ENCODE results near the gene NRXN3. TPM values are rescaled to one million over a fixed set of nuclear protein-coding genes. Genes with fewer than 3 reads are reported as not detected.

NRXN3 gene
- total and polyA plus RNA-seq, 4 donors, result 1.5 to 16.6 (median 7.7) TPM

DNA sequence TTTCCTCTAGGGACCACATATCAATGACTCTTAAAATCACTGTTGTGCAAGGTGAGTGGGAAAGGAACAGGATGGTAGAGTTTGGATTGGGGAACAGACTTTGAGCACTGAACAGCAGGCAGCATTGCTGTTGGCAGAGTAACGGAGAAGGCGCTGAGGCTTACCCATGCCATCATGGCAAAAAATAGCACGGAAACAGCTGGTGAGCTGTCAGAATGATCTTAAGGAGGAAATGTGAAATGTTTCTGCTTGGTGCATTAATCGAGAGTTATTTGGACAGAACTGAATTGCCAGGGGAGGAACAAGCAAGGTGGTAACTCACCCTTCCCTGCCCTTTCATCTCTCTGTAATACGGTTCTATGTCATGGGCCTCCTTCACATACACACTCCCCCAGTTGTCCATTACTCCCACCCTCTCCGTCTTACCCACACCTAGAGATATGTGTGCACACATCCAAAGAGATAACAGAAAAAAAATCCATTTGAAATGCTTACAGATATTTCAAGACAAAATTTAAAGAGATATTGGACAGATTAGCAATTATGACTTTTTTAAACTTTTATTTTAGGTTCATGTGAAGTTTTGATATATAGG lies 1468.6 kb downstream of the NRXN3 start:
- no peaks in the 10 kb centered on the region for H3K27me3 ChIP-seq (ENCODE audit: control insufficient read depth in 1 of 2, insufficient read depth in 2 of 2, low read length in 1 of 2)
- no peak overlapping the region for H3K4me3 ChIP-seq (ENCODE audit: low read length in 2 of 2)
- no peak overlapping the region for H3K27ac ChIP-seq (ENCODE audit: low read depth in 1 of 2, low read length in 2 of 2)
- H3K4me1 ChIP-seq (ENCODE audit: control insufficient read depth in 1 of 2, insufficient read depth in 2 of 2, low read length in 2 of 2), result no peaks in the 10 kb centered on the region
- 21 to 37% methylated on average over 6 of the region's 6 CpGs for WGBS, 2 donors
- no peaks in the 10 kb centered on the region for H3K36me3 ChIP-seq (ENCODE audit: control insufficient read depth in 1 of 2, insufficient read depth in 2 of 2, low read length in 1 of 2)
- H3K9me3 ChIP-seq (ENCODE audit: control insufficient read depth, low read length), result no peaks in the 10 kb centered on the region
- DNase-seq (no peak), ATAC-seq (ENCODE audit: low FRiP score) (no peak)
- intact Hi-C loops (cut with DNase I), result no loop called here

DNA sequence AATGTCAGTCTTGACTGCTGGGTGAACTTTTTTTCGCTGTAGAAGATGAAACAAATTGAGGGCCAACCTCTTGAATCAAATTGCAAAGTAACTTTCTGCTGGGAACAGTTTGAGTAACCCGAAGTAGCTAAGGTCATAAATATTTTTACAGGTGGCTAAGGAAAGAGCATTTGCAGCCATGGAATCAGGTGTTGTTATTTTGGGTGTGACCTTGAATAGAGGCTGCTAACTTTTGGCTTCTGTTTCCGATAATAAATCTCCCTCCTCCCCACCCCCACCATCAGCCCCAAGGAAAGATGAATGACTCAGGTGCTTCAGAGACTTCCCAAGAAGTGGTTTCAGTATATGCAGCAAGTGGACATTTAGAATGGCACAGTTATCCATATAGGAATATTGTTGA lies 1469.4 kb downstream of the NRXN3 start:
- intact Hi-C loops (cut with DNase I), result no loop called here
- Histone ChIP-seq H3K4me3 (ENCODE audit: low read length in 2 of 2) (no peak overlapping the region), H3K27ac (ENCODE audit: low read depth in 1 of 2, low read length in 2 of 2) (no peak overlapping the region), H3K9me3 (ENCODE audit: control insufficient read depth, low read length) (no peaks in the 10 kb centered on the region), H3K4me1 (ENCODE audit: control insufficient read depth in 1 of 2, insufficient read depth in 2 of 2, low read length in 2 of 2) (no peaks in the 10 kb centered on the region), H3K27me3 (ENCODE audit: control insufficient read depth in 1 of 2, insufficient read depth in 2 of 2, low read length in 1 of 2) (no peaks in the 10 kb centered on the region), H3K36me3 (ENCODE audit: control insufficient read depth in 1 of 2, insufficient read depth in 2 of 2, low read length in 1 of 2) (no peaks in the 10 kb centered on the region)
- WGBS, 2 donors, result 55 to 70% methylated on average over 3 of the region's 3 CpGs
- ATAC-seq (ENCODE audit: low FRiP score) (no peak), DNase-seq (no peak)

DNA sequence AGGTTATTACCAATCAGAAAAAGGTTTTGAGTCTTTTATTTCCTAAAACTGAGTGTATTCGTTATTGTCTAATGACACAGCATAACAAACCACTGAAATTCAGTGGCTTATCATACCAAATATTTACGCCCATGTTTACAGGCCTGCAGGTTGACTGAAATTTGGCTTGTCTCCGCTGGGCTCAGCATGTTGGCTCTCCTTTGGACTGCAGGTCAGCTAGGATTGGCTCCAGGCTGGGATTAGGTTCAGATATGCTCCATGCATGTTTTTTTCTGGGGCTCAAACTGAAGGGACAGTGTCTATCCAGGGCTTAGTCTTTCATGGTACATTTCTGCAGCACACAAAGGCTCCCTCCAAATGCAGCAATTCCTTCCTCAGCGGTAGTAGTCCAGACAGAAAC lies 1471.2 kb downstream of the NRXN3 start:
- Histone ChIP-seq H3K27ac (ENCODE audit: low read depth in 1 of 2, low read length in 2 of 2) (no peak overlapping the region), H3K4me3 (ENCODE audit: low read length in 2 of 2) (no peak overlapping the region), H3K27me3 (ENCODE audit: control insufficient read depth in 1 of 2, insufficient read depth in 2 of 2, low read length in 1 of 2) (no peaks in the 10 kb centered on the region), H3K9me3 (ENCODE audit: control insufficient read depth, low read length) (no peaks in the 10 kb centered on the region), H3K36me3 (ENCODE audit: control insufficient read depth in 1 of 2, insufficient read depth in 2 of 2, low read length in 1 of 2) (no peaks in the 10 kb centered on the region), H3K4me1 (ENCODE audit: control insufficient read depth in 1 of 2, insufficient read depth in 2 of 2, low read length in 2 of 2) (no peaks in the 10 kb centered on the region)
- 89 to 91% methylated on average over 4 of the region's 4 CpGs for WGBS, 2 donors
- no peak for DNase-seq
- ATAC-seq (ENCODE audit: low FRiP score), result no peak
- intact Hi-C loops (cut with DNase I), result no loop called here

DNA sequence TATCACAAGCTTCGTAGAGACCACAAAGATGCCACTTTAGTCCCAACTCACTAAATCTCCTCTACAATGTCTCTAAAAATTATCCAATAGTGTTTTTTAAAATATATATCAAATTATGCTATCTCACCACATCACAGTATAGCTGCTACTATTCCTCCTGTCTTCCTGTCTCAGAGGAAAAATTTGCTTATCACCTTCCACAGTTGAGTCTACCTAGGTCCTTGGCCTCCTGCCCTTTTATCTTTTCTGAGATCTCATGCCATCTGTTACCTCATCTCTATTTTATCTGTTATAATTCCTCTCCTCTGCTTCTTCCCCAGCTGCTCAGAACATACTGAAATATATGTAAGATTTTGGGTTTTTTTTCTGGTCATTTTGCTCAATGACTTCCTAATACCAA lies 1473.0 kb downstream of the NRXN3 start:
- no peak for ATAC-seq (ENCODE audit: low FRiP score)
- 79 to 80% methylated on average over 1 of the region's 1 CpG for WGBS, 2 donors
- intact Hi-C loops (cut with DNase I), result no loop called here

DNA sequence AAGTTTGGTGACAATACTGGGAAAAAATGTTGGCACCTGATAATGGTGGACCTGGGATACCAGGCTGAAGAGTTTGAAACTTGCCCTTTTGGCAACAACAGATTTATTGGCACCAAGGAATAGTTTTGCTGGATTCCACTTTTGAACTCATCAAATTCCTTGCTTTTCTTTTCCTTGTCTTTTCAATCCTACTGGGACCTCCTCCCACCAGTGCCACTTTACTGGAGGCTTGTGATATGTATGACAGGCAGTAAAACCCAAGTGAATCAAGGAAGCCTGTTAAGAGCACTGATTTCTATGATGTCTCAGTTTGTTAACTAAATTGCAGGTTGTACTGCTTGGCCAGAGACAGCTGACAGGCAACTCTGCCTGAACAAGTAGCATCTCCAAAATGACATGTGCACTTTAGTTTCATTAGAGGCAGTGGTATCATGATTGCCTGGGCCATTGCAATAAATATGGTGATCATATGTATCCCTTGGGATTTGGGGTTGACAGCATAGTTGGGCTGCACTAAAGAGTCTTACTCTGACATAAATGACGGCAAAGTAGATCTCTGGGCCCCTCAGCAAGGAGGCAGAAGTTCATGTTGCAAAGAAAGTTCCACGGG lies 1475.7 kb downstream of the NRXN3 start:
- intact Hi-C loops (cut with DNase I), result no loop called here
- no peak overlapping the region for H3K27ac ChIP-seq (ENCODE audit: low read depth in 1 of 2, low read length in 2 of 2)
- no peak overlapping the region for H3K4me3 ChIP-seq (ENCODE audit: low read length in 2 of 2)
- H3K4me1 ChIP-seq (ENCODE audit: control insufficient read depth in 1 of 2, insufficient read depth in 2 of 2, low read length in 2 of 2), result no peaks in the 10 kb centered on the region
- no peaks in the 10 kb centered on the region for H3K9me3 ChIP-seq (ENCODE audit: control insufficient read depth, low read length)
- H3K27me3 ChIP-seq (ENCODE audit: control insufficient read depth in 1 of 2, insufficient read depth in 2 of 2, low read length in 1 of 2), result peaks cover 0 to 2% of the 10 kb centered on the region in 2 donors
- DNase-seq, result no peak
- ATAC-seq (ENCODE audit: low FRiP score), result no peak
- whole genome bisulfite sequencing, 2 donors, result 96 to 97% methylated on average over 2 of the region's 2 CpGs
- H3K36me3 ChIP-seq (ENCODE audit: control insufficient read depth in 1 of 2, insufficient read depth in 2 of 2, low read length in 1 of 2), result no peaks in the 10 kb centered on the region

More for the DNA sequence above, 1473.0 kb downstream of the NRXN3 start:
- Histone ChIP-seq H3K4me3 (ENCODE audit: low read length in 2 of 2) (no peak overlapping the region), H3K27ac (ENCODE audit: low read depth in 1 of 2, low read length in 2 of 2) (no peak overlapping the region), H3K27me3 (ENCODE audit: control insufficient read depth in 1 of 2, insufficient read depth in 2 of 2, low read length in 1 of 2) (no peaks in the 10 kb centered on the region), H3K36me3 (ENCODE audit: control insufficient read depth in 1 of 2, insufficient read depth in 2 of 2, low read length in 1 of 2) (no peaks in the 10 kb centered on the region), H3K9me3 (ENCODE audit: control insufficient read depth, low read length) (no peaks in the 10 kb centered on the region), H3K4me1 (ENCODE audit: control insufficient read depth in 1 of 2, insufficient read depth in 2 of 2, low read length in 2 of 2) (no peaks in the 10 kb centered on the region)
- no peak for DNase-seq

DNA sequence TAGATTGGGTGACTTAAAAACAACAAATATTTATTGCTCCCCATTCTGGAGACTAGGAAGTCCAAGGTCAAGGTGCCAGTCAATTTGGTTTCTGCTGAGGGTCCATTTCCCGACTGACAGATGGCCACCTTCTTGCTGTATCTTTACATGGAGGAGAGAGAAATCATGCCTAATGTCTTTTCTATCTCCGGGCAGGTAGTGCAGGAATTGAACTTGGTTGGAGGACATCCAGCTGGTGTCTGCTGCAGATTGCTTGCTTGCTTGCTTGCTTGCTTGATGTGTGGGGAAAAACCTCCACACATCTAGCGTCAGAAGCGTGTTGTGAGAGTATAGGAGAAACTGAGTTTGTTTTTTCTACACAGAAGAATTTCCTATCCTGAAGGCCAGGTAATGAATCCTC lies 1479.7 kb downstream of the NRXN3 start:
- no peak overlapping the region for H3K4me3 ChIP-seq (ENCODE audit: low read length in 2 of 2)
- peaks cover 0 to 2% of the 10 kb centered on the region in 2 donors for H3K27me3 ChIP-seq (ENCODE audit: control insufficient read depth in 1 of 2, insufficient read depth in 2 of 2, low read length in 1 of 2)
- no peaks in the 10 kb centered on the region for H3K36me3 ChIP-seq (ENCODE audit: control insufficient read depth in 1 of 2, insufficient read depth in 2 of 2, low read length in 1 of 2)
- ATAC-seq (ENCODE audit: low FRiP score), result no peak
- H3K27ac ChIP-seq (ENCODE audit: low read depth in 1 of 2, low read length in 2 of 2), result no peak overlapping the region
- DNase-seq, result no peak
- intact Hi-C loops (cut with DNase I), result no loop called here
- peaks cover 1% of the 10 kb centered on the region for H3K9me3 ChIP-seq (ENCODE audit: control insufficient read depth, low read length)
- 88 to 90% methylated on average over 4 of the region's 4 CpGs for WGBS, 2 donors
- H3K4me1 ChIP-seq (ENCODE audit: control insufficient read depth in 1 of 2, insufficient read depth in 2 of 2, low read length in 2 of 2), result no peaks in the 10 kb centered on the region

DNA sequence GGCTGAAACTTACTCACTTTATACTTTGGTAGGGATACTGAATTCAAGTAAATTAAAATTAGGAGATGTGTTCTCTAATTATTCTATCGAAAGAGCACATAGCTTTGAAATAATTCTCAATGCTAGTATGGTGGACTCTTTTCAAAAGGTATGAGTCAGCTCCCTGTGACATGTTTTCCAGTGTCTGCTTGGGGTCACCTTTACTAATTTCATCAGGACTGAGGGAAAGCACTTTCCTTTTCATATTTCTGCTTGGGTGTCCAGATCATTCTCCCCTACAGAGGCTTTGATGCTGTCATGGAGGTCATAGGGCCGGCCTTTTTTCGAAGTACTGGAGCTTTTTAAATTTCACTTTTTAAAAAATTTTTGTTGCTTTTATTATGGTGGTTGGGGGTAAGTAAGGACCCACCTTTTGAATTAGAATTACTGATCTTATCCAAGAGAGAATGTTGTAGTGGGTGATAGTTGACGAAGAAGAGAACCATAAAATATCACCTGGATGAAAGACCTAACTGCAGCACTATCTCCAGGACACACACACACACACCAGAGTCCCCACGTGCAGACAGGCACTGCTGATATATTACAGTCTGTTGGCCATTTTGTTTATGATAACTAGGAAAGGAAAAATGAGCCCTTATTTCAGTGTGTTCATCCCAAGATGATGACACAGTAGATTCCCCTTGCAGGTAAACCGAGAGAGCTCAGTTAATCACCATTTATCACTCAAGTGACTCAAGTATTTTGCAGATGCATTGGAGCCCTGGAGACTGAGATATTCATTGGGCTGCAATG lies 1482.5 kb downstream of the NRXN3 start:
- intact Hi-C loops (cut with DNase I), result no loop called here
- Histone ChIP-seq H3K9me3 (ENCODE audit: control insufficient read depth, low read length) (peaks cover 1% of the 10 kb centered on the region), H3K27me3 (ENCODE audit: control insufficient read depth in 1 of 2, insufficient read depth in 2 of 2, low read length in 1 of 2) (peaks cover 0 to 2% of the 10 kb centered on the region in 2 donors), H3K4me3 (ENCODE audit: low read length in 2 of 2) (no peak overlapping the region), H3K4me1 (ENCODE audit: control insufficient read depth in 1 of 2, insufficient read depth in 2 of 2, low read length in 2 of 2) (no peaks in the 10 kb centered on the region), H3K27ac (ENCODE audit: low read depth in 1 of 2, low read length in 2 of 2) (no peak overlapping the region), H3K36me3 (ENCODE audit: control insufficient read depth in 1 of 2, insufficient read depth in 2 of 2, low read length in 1 of 2) (no peaks in the 10 kb centered on the region)
- 86% methylated on average over 6 of the region's 6 CpGs for WGBS, 2 donors
- DNase-seq (no peak), ATAC-seq (ENCODE audit: low FRiP score) (no peak)

DNA sequence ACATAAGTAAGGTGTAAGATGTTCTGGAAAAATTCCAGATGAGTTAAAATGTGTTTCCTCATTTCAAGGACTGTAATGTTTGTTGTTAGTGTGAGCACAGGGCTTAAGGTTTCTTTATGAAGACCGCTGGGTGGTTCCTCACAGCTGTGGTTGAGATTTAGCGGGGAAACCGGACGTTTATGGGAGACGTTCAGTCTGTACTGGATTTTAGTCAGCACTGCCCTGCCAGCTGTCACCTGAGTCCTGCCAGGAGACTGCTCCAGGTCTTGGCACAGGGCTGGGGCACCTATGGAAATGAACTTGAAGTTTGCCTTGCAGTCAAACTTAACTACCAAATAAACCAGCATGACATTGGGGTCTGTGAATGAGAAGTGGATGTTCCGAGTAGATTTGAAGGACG lies 1485.9 kb downstream of the NRXN3 start:
- intact Hi-C loops (cut with DNase I), result no loop called here
- 69 to 87% methylated on average over 7 of the region's 7 CpGs for WGBS, 2 donors
- no peaks in the 10 kb centered on the region for H3K36me3 ChIP-seq (ENCODE audit: control insufficient read depth in 1 of 2, insufficient read depth in 2 of 2, low read length in 1 of 2)
- peaks cover 1% of the 10 kb centered on the region for H3K9me3 ChIP-seq (ENCODE audit: control insufficient read depth, low read length)
- no peaks in the 10 kb centered on the region for H3K4me1 ChIP-seq (ENCODE audit: control insufficient read depth in 1 of 2, insufficient read depth in 2 of 2, low read length in 2 of 2)
- H3K27ac ChIP-seq (ENCODE audit: low read depth in 1 of 2, low read length in 2 of 2), result no peak overlapping the region
- no peaks in the 10 kb centered on the region for H3K27me3 ChIP-seq (ENCODE audit: control insufficient read depth in 1 of 2, insufficient read depth in 2 of 2, low read length in 1 of 2)
- no peak overlapping the region for H3K4me3 ChIP-seq (ENCODE audit: low read length in 2 of 2)
- no peak for ATAC-seq (ENCODE audit: low FRiP score)
- DNase-seq, result no peak

DNA sequence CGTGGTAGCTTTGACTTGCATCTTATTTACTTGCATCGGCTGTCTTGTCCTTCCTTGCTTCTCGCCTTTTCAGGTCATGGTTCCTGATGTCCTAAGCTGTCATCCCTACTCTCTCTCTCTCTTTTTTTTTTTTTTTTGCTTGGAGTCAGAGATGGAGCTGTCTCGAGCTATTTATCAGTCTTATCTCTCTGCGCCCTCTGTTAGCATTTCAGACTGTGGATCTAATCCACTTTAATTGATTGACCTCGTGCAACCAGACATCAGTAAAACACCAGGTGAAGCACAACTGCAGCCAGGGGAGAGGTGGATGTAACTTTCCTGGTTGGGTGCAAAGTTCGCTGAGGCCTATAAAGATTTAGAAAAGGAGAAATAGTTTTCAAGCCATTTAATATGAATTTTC lies 1486.3 kb downstream of the NRXN3 start:
- ATAC-seq (ENCODE audit: low FRiP score) (no peak), DNase-seq (no peak)
- 91% methylated on average over 7 of the region's 7 CpGs for WGBS, 2 donors
- H3K9me3 ChIP-seq (ENCODE audit: control insufficient read depth, low read length), result peaks cover 1% of the 10 kb centered on the region
- no peaks in the 10 kb centered on the region for H3K36me3 ChIP-seq (ENCODE audit: control insufficient read depth in 1 of 2, insufficient read depth in 2 of 2, low read length in 1 of 2)
- H3K27me3 ChIP-seq (ENCODE audit: control insufficient read depth in 1 of 2, insufficient read depth in 2 of 2, low read length in 1 of 2), result no peaks in the 10 kb centered on the region
- H3K4me3 ChIP-seq (ENCODE audit: low read length in 2 of 2), result no peak overlapping the region
- intact Hi-C loops (cut with DNase I), result no loop called here
- H3K4me1 ChIP-seq (ENCODE audit: control insufficient read depth in 1 of 2, insufficient read depth in 2 of 2, low read length in 2 of 2), result no peaks in the 10 kb centered on the region
- no peak overlapping the region for H3K27ac ChIP-seq (ENCODE audit: low read depth in 1 of 2, low read length in 2 of 2)
